ENCODE data around the gene ZNF777. TPM values are rescaled to one million over a fixed set of nuclear protein-coding genes. Genes with fewer than 3 reads are reported as not detected.

ZNF777 gene
- total RNA-seq, result 6.3 TPM

DNA sequence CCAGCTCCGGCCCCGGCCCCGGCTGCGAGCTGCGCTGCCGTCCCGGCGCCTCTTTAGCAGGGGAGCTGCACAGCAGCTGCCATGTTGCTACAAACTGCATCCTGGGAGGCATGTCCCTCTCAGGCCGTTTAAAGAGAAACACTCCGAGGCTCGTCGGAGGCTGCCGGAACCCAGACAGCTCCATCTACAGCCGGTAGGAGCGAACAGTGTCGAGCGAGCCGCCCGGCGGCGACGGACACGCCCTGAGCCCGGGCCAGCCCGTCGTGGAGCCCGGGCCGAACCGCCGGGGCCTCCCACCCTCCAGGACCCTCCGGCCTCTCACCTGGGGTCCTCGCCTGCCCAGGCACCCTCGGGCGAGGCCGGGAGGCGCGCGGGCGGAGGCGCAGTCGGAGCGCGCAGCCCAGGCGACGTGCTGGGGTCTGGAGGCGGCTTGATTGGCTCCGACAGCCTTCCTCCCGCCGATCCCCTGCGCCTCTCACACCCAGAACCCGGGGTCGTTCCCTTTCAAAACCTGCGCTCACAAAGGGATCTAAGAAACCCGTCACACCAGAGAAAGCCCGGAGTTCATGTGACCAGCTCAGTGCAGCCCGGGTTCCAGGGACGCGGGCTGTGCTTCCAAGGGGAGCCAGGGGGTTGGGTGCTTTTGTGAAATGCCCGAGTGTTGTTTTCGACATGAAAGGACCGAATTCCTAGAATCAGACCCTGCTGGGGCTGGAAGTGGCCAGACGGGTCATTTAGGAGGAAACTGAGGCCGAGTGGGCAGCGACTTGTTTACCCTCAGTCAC, at the start of gene ZNF777:
Gene ZNF777 (minus strand): TSS at position 570 of the 785 bp plus-strand sequence. CDS start 5,040 bp downstream, outside the sequence.

DNA sequence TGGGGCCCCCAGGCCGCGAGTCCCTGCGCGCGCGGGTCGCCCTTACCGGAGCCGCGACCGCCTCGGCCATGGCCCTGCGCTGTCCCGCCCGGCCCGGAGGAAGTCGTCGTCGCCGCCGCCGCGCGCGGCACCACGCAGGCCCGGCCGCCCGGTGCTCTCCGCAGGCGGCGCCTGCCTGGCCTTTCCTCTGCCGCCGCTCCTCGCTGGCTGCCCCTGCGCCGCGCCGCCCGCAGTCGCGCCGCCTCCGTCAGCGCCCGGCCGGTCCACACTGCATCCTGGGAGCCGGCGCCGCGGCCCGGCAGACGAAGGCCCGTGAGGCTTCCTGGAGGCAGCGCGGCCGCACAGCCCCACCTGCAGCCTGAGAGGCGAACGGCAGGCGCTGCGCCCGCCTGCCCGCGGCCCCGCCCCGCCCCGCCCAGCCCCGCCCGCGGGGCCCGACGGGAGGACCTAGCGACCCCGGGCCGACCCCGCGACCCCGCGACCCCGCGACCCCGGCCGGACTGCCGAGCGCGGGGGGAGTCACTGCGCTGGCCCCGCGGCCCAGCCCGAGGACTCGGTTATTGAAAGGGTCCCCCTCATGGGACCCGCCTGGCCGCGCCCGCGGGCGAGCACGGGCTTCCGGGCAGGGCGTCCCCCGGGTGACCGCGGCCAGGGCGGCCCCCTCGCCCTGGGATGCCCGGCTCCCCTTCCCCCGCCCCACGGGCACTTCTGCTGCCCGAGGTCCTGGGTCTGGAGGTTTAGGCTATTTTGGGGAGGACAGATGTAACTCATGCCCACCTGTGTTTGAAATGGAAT, 36.8 kb upstream of the ZNF777 start, which contains the start of gene ZNF746:
Gene ZNF746 (minus strand): TSS at position 343 of the 795 bp plus-strand sequence. CDS start 273 bp downstream, at position 70.

Other genes starting within 250 kb of the ZNF777 start
- gene ZNF212, start 221.4 kb downstream of the ZNF777 start, total RNA-seq, result 5.9 TPM
- gene ZNF783, start 198.9 kb downstream of the ZNF777 start, total RNA-seq, result 21.6 TPM
- 27.2 TPM for gene ZNF746, start 36.7 kb upstream of the ZNF777 start, total RNA-seq